HG02943 (cell line): Measurements from ENCODE around the gene PRIM2.
"Not testable (repeated sequence)": the region's sequence is repeated elsewhere in the genome, so short reads cannot be mapped to it uniquely, and the experiment has no call there.

Source experiments
- ATAC-seq: cut with Tn5 transposase; IDR thresholded peaks from one replicate; pipeline ENCODE4 v1.9.1; 2021; ENCODE audit warnings: mild to moderate bottlenecking, low read depth, moderate library complexity; ENCODE audit not compliant: unreplicated experiment

Gene PRIM2

DNA sequence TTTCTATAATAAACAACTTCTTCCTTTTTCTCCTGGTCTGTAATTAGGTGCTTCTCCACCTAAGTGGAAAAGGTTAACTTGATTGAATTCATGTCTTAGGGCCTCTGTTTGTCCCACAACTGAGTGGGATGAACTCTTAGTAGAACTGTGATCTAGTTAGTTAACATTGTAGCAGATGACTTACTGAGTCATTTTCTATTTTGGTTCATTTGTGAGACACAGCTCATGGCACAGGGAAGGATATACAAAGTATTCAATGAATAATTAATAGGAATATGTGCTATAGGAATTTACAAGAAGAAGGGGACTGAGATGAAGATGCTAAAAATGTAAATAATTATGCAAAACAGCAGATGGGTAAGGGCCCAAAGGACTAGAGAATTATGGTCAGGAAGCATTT lies 124.7 kb downstream of the PRIM2 start:
- not testable (repeated sequence) for ATAC-seq

DNA sequence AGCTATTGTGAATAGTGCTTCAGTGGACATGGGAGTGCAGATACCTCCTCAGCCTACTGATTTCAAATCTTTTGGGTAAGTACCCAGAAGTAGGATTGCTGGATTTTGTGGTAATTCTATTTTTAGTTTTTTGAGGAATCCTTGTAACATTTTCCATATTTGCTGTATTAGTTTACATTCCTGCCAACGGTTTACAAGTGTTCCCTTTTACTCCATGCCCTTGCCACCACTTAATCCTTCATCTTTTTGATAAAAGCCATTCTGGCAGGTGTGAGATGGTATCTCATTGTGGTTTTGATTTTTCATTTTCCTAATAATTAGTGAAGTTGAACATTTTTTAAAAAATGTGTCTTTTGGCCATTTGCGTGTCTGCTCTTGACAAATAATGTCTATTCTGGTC lies 125.8 kb downstream of the PRIM2 start:
- ATAC-seq: not testable (repeated sequence)

- ATAC-seq: not testable (repeated sequence)
Observed at GRCh38 chr6:57444787-57445186, 127.4 kb downstream of the PRIM2 start.

DNA sequence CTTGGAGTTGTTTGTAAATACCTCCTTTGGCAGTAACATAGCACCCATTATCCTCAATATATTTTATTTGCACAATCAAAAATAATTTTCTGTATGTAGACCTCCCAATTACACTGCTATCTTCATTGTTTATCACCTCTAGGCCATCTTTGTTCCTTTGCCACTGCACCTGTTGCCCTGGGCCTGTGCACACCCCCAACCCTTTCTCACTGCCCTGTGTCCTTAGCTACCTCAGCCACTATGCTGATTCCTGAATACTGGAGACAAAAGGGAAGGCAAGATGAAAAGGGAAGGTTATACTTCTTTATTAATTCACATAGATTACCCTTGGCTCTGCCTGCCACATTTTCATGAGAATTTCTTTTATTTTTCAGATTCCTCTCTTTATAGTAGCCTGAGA lies 127.9 kb downstream of the PRIM2 start:
- ATAC-seq: not testable (repeated sequence)

DNA sequence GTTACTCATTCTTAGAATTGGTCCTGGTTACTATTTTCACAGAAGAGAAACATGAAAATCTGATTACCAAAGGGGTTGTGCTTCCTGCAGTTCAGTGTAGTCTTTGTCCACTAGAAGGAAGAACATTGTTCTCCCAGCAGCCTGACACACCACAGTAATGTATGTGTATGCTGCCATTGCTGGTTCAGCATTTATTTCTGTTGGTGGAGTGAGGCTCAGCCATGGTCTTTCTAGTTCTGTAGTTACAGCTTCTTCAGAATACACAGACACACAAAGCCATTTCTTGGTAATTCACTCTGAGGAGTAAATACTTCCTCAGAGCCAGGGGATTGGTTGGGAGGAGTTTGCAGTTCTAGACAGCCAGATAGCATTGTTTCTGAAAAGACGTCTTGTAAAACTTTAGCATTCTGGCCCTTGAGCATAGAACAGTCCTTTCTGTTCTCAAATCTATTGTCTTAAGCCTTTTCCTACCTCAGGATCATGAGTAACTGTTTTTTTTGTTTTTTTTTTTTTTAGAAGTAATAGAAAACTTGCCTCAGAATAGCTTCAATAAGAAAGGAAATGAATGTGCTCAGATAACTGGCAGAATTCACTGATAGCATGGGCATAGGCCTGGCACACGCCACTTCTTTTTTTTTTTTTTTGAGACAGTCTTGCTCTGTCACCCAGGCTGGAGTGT lies 128.5 kb downstream of the PRIM2 start:
- ATAC-seq: not testable (repeated sequence)

- ATAC-seq: not testable (repeated sequence)
Observed at GRCh38 chr6:57449496-57450066, 132.2 kb downstream of the PRIM2 start.

GRCh38 chr6:57459781-57460180 lies 142.4 kb downstream of the PRIM2 start:
- not testable (repeated sequence) for ATAC-seq

GRCh38 chr6:57461022-57461421 lies 143.6 kb downstream of the PRIM2 start:
- not testable (repeated sequence) for ATAC-seq

DNA sequence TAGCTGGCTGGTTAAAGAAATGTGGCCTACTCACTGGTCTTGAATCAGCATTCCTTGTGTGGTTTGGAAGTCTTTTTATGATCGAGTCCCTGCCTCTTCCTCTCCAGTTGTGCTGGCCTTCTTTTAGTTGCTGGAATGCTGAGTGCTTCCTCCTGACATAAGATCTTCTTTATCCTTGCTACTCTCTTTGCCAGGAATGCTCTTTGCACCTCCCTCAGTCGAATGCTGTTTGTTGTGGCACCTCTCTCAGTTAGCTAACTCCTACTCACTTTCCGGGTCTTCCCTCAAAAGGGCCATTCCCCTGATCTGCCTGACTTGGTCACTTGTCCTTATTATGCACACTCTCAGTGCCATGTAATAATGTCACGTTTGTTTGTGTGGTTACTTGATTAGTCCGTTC lies 146.4 kb downstream of the PRIM2 start:
- ATAC-seq: not testable (repeated sequence)

- not testable (repeated sequence) for ATAC-seq
Observed at GRCh38 chr6:57465968-57466367, 148.5 kb downstream of the PRIM2 start.

- no peak for ATAC-seq
Observed at GRCh38 chr6:57469072-57469471, 151.6 kb downstream of the PRIM2 start.

- not testable (repeated sequence) for ATAC-seq
Observed at GRCh38 chr6:57470148-57470547, 152.7 kb downstream of the PRIM2 start.

DNA sequence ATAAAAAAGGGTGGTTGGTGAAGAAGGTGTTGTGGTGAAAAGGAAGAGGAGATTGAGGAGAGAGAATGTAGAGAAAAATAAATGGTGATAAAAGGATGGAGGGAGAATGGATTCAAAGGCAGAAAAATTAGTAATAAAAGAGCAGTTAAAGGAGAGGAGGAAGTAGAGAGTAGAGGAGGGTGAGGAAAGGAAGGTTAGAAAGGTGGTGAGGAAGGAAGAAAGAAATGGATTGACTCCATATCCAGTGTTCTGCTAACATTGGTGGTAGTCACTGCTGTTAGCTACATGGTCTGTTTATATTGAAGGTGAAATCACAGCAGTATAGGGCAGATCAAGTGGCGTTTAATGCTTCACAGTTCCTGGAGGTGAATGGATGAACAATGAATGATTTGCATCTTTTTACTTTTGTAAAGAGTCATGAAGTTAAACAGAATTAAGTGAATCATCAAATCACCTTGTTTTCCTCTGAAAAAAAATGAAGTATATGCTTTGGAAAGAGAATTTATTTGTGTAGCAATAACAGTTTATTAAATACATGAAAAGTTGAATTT lies 154.0 kb downstream of the PRIM2 start:
- ATAC-seq: not testable (repeated sequence)

DNA sequence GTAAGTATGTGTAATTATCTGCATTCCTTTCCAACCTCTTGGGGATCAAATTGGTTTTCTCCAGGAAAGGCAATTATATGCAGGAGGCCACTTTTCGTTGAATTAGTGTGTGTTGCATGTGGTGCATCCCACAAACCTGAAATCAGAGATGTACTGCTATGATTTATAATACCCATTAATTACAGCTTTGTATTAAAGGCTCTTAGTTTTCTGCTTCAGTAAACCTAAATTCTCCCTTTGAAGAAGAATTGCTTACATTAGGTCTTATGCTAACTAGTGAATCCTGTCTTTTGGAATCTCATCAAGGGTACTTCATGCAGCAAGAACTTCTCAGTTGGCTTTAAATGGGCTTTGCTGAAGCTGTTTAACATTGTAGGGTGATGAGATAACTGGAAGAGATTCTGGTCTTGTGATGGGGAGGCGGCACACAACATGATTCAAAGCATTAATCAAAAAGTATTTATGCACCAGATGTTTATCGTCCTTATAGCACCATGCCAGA lies 155.5 kb downstream of the PRIM2 start:
- not testable (repeated sequence) for ATAC-seq

- ATAC-seq: not testable (repeated sequence)
Observed at GRCh38 chr6:57474862-57475475, 157.5 kb downstream of the PRIM2 start.

DNA sequence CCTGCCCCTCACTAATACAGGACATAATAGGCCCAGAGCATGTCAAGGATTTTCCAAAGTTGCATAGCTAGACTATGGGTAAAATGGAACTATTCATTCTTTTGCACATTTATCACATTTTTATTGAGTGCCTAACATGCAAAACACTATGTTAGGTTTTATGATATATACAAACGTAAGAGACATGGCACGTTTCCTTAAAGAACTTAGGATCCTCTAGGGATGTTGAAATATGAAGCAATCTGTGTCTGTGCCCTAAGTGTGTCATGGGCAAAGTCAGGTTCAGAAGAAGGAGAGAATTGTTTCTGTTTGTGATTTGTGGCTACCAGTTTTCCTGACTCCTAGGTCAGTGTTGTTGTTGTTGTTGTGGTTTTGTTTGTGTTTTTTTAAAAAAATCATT lies 158.2 kb downstream of the PRIM2 start:
- not testable (repeated sequence) for ATAC-seq

- ATAC-seq: not testable (repeated sequence)
Observed at GRCh38 chr6:57480194-57480593, 162.8 kb downstream of the PRIM2 start.

DNA sequence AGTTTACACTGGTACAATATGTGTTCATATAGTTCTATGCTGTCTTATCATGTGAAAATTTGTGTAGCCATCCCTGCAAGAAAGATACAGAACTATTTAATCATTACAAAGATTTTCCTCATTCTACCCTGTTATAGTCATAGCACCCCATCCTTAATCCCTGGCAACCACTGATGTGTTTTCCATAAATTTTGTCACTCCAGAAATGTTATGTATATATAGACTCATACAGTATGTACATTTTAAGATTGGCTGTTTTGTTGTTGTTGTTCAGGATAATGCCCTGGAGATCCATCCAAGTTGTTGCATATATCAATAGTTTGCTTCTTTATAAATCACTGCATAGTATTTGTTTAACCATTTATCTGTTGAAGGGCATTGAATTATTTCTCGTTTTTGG lies 163.7 kb downstream of the PRIM2 start:
- ATAC-seq: not testable (repeated sequence)

DNA sequence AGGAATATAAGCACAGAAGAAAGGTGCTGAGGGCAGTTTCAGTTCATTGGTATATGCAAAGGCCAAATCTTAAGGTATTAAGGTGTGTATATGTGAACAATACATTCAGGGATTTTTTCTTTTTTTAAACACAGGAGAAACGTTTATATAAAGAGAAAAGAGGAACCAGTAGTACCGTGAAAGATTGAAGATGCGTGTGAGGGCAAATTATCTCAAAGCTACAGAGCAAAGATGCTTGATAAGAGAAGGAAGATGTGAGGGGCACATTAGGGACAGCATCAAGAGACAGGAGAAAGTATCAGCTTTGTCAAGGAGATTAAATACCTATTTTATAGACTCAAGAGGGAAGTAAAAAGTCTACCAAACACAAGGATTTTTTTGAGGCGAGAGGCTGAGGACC lies 165.0 kb downstream of the PRIM2 start:
- not testable (repeated sequence) for ATAC-seq

- not testable (repeated sequence) for ATAC-seq
Observed at GRCh38 chr6:57486494-57487081, 169.2 kb downstream of the PRIM2 start.

- ATAC-seq: not testable (repeated sequence)
Observed at GRCh38 chr6:57488551-57488950, 171.1 kb downstream of the PRIM2 start.
